GM21367 (cell line): Measurements from ENCODE around the gene RNASE8.

Experiments used
- ATAC-seq: cut with Tn5 transposase; IDR thresholded peaks from one replicate; pipeline ENCODE4 v1.9.1; 2021; ENCODE audit not compliant: unreplicated experiment

Gene RNASE8

DNA sequence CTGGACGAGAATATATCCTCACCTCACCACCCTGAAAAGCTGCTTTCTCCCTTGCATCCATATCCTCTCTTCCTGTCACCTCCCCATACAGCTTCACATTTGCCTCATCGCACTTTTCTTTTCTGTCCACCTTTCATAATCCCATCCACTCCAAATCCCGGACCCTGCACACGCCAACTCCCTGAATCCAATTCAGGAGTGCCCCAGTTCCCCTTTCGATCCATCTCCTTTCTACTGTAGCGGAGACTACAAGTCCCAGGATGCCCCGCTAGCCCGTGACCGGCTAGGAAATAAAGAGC, 45.7 kb downstream of the RNASE8 start:
- peak; percentile 1 for ATAC-seq

DNA sequence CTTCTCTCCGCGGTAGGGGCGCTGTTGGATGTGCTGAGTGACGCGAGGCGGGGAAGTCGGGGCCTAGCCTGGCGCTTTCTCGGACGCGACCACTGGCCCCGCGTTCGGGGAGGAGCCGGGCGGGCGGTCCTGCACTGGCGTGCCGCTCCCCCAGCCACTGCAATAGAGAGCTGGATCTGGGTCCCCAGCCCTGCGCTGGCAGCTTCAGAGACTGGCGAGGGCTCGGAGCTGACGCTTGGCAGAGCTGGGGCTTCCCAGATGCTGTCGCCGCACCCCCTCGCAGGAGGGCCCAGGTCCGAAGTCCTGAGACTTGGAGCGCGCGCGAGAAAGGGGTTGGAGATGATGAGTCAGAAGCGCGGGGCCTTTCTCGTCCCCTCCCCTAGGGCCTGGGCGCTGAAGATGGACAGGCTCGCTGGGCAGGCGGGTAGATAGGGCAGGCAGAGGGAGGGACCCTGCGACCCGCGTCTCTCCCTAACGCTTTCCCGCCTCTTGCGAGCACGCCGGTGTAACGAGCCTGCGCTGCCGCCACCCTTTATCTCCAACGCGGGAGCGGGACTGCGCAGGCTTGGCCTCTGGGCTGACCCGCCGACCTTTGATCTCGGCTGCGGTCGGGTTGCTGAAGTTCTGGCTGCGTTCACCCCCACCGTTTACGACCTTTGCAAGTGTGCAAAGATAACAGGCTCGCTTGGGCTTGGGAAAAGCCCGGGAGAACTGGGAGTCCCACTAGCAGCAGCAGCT, 46.3 kb downstream of the RNASE8 start:
- ATAC-seq = peak; percentile 81

DNA sequence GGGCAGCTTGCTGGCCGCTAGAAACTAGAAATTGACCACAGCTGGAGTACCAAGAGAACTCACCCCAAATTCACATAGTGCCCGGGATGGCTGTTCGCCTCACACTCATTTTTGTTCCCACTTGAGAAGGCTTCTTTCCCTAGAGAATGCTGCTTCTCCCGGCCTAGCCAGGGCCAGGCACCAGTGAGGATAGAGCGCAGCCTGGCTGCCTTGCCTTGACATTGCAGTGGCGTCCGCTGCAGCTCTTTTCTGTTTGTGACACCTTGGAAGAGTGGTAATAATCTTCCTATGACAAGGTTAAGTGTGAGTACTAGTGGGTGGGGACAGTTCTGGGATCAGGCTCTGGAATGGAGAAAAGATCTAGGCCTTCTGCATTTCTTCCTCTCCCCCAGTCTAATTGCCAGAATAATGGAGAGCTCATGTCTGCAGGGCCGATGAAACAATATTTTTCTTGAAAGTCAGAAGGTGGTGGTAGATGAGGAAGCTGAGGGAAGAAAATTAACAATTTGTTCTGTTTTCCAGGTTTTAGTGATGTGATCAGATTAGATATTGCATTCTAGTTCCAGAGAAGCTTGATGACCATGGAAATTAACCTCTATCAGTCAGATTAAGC, 46.9 kb downstream of the RNASE8 start:
- peak; percentile 40 for ATAC-seq

DNA sequence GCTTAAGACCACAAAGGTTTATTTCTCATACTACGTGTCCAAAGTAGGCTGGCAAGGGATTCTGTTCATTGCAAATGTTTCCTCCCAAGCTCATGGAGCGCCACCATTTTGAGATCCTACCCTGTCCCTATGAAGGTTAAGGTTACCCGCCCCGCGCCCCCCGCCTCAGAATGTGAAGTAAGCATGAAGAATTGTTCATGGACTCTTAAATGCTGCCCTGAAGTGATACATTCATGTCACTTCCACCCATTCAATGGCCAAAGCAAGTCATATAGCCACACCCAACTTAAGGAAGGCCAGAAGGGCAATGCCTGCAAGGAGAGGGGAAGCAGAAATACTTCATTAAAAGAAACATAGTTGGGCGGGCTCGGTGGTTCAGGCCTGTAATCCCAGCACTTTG, 47.5 kb downstream of the RNASE8 start:
- no peak for ATAC-seq

DNA sequence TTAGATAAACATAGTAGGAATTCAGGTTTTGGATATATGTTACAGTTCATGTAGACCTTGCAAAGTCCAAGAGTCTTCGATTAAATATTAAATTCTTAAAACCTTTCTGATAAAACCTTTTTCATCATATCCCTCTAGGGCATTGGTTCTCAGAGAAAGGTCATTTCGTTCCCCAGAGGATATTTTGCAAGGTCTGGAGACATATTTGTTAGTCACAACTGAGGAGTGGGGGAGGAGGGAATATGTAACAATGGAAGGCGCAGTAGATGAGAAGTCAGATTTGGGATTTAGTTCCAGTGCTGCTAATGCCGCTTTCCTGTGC, 48.5 kb downstream of the RNASE8 start:
- no peak for ATAC-seq

DNA sequence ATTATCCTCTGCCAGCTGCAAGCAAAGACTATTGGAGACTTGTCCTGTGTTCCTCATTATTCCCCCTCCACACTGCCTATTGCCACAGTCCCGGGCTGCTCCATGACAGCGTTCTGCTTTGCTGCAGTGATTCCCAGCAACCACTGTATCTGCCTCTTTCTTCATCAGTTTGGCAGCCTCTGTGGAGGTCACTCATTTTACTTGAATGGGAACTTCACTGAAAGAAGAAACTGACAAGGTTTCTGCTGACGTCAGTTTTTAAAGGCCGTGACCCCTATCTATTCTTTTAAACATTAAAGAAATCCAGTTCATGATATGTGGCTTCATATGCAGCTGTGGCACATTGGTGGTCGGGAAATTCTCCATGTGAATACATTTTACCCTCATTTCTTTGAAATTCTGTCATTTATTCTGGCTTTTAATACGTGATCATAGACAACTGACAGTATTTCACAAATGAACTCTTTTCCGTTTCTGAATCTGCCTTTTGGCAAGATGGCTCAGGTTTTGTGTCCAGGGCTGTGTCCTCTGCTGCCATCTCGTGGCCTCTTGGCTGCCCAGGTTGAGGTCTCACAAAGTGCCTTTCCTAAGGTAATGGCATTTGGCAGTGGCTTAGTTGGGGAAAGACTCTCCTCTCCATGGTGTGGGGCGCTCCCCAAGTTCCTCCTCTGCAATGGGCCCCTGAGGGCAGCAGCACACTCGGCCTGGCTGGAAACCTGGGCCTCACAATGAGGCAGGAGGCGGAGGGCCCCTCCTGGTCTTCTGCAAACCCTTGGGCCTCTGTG, 49.1 kb downstream of the RNASE8 start:
- ATAC-seq = no peak

DNA sequence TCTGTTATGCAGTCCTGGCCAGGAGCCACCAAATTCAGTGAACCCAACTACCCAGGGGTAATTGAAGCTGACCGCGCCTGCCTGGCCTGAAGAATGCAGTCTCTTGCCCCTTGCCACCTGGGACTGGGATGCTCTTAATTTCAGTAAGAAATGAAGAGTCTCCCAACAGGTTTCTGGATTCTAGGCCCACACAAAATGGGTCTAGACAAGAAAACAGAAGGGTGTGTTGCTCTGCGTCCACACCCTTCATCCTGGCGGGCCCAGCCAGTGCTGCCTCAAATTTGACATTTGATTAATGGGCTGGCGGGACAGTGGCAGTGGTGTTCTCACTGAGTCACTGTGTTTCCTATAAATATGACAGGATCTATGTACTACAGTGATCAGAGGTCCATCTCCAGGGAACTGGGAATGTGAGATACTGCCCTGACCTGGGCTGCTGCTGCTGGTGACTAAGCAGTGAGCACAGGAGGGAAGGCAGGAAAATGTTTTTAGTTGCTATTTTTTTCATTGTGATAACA, 49.7 kb downstream of the RNASE8 start:
- no peak for ATAC-seq
